ENCODE data around the gene SAMM50.
A peak's percentile ranks its signal among the peaks of the same experiment; 100 is the strongest.

Gene SAMM50

DNA sequence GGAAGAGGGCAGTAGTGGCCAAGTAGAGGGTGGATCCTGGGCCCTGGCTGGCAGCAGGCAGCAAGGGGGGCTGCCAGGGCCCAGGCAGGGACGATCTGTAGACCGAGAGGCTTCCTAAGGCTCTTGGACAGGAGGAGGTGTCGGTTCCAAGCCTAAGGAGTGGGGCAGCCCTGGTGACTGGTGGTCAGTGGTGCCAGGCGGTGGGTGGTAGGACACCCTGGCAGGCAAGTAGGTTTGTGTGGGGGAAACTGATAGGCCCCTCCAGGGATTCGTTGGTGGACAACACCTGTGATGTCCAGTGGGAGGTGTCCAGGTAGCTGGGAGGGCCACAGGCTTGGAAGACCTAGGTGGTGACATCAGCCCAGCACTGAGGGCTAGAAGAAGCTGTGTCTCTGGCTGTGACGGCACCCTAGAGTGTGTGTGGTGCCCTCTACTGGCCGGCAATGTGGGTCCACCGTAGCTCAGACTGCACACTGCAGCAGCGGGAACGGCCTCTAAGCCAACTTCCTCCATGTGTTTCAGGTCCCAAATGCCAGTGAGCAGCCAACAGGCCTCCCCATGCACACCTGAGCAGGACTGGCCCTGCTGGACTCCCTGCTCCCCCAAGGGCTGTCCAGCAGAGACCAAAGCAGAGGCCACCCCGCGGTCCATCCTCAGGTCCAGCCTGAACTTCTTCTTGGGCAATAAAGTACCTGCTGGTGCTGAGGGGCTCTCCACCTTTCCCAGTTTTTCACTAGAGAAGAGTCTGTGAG, 9.4 kb upstream of the SAMM50 start:
- peak; percentile 82 for DNase-seq (ENCODE audit: low spot score)

DNA sequence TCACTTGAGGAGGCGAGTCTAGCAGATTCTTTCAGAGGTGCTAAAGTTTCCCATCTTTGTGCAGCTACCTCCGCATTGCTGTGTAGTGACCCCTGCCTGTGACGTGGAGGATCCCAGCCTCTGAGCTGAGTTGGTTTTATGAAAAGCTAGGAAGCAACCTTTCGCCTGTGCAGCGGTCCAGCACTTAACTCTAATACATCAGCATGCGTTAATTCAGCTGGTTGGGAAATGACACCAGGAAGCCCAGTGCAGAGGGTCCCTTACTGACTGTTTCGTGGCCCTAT, 8.9 kb upstream of the SAMM50 start:
- DNase-seq (ENCODE audit: low spot score) = no peak

DNA sequence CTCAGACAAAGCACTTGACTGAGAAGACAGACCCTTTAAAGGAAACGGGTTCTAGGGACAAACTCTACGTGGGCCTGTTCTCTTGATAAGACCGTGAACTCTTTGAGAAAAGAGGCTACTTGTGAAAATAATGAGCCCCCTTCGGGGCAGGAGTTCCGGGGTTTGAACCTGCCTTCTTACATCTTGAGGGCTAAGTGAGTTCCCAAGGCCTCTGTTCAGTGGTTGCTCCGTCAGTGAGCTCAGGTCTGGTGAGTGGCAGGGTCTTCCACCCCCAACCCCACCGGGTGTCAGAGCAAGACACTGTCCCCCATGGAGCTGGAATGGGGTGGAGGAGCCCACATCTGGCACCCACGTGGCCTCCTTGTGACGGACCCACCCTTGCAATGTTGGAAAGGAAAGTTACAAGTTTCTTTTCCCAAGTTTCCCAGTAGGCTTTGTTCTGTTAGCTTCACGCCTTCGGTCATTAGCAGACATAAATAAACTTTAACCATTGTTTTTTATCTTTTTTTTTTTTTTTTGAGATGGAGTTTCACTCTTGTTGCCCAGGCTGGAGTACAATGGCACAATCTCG, 6.3 kb upstream of the SAMM50 start:
- DNase-seq (ENCODE audit: low spot score) = no peak

DNA sequence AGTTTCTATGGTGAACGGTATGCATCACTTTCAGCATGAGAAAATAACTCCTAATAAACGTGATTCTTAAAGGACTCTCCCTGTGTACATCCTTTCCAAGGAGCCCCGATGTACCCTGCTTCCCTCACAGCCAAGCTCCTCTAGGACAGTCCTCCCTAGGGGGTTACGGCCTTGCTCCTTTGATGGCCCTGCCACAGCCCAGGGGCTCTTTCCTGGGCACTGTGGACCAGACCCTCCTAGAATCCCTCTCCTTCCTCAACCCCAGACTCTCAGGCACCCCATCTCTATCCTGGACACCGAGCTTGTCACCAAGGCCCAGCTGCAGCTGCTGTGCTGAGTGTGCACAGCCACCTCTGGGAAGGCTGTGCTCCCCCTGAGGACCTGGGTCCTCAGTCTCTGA, 3.9 kb upstream of the SAMM50 start:
- DNase-seq (ENCODE audit: low spot score) = no peak

DNA sequence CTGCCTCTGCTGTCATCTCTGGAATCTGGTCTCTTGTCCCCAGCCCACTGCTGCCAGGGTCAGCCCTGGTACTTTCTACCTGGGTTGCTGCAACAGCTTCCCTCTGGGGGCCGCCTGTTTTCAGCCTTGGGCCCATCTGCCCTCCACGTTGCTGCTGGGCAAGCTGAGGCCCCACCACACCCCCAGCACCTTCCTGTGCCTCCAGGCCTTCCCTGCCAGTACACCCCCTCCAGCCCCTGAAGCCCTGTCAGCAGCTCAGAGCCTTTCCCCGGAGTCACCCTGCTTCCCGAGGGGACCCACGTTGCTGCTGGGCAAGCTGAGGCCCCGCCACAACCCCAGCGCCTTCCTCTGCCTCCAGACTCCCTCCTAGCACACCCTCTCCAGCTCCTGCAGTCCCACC, 3.3 kb upstream of the SAMM50 start:
- no peak for DNase-seq (ENCODE audit: low spot score)

DNA sequence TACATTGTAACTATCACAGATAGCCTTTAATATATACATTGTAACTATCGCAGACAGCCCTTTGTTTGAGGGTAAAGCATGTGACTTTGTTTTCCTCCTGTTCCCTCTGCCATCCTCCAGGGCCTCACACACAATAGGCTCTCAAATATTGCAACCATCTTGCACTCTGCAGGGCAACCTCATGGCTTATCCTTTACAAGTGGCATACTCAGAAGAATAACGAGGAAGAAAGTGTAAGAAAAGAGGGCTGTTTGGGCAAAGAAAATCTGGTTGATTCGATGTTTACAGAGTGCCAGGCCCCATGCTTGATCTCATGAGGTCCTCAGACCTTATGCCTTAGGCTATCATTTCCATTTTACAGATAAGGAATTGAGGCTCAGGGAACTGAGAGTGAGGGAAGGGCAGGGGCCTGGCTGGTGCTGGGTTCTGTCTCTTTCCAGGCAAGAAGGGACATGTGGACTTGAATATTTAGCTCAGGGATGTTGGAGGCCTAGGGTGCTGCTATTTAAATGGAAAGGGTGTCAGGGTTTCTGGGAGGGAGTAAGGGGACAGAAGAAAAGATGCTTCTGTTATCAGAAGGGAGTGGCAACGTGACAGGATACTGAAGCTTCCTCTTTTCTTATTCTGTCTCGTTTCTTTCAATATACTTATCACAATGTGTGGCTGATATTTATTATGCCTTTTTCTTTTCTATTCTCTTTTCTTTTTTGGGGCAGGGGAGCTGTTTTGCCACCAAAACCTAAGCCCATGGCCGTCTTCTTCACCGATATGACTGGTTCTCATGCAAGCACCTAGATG, 1.1 kb upstream of the SAMM50 start:
- DNase-seq (ENCODE audit: low spot score) = no peak

DNA sequence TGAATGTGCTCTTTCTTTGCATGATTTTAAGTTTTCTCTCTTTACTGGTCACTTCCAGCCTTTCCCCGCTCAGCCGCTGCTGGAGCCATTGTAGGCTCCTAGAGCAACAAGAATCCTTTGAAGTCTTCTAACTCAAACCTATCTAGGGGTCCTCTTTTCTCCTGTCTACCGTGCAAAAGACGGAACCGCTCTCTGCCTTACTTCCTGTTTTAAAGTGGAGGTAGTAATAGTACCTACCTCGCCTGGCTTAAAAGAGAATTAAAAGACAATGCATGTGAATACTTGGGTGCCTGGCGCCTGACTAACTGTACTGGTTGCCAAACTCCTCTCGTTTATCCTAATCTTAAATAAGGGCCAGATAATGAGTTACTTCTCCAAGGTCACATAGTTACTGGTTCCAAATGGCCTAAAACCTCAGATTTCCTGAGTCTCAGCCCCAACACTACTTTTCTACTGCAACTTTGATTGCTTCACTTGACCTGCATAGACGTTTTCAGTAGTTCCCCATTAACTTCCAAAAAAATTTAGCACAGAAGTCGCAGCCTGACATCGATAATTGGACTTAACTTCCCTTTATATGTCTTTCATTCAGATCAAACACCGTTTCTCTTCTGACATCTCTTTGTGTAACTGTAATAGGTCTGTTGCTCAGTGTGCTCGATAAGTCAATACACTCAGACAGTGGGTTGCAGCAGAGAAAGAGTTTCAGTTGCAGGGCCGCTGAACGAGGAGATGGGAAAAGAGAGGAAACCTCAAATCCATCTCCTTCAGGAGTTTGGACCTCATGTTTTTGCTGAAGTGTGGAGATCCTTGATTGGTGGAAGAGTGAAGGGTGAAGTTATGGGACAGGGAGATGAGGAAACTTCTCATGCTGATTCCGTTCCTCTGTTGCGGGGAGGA, 891 bp downstream of the SAMM50 start:
- DNase-seq (ENCODE audit: low spot score) = no peak

DNA sequence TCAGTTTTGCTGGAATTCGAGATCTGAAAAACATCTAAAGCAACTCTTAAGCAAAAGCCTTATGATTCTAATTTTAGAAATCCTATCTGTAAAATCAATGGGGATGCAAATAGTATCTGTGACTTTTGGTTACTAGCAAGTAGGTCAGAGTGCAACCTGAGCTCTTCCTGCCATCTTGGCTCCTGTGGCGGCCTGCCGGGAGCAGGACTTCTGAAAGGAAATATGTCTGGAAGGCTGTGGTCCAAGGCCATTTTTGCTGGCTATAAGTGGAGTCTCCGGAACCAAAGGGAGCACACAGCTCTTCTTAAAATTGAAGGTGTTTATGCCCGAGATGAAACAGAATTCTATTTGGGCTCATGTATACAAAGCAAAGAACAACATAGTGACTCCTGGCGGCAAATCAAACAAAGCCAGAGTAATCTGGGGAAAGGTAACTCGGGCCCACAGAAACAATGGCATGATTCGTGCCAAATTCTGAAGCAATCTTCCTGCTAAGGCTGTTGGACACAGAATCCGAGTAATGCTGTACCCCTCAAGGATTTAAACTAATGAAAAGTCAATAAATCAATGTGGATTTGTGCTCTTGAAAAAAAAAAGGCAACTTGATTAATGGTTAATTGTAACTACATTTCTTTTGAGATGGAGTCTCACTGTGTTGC, 1.7 kb downstream of the SAMM50 start:
- no peak for DNase-seq (ENCODE audit: low spot score)

DNA sequence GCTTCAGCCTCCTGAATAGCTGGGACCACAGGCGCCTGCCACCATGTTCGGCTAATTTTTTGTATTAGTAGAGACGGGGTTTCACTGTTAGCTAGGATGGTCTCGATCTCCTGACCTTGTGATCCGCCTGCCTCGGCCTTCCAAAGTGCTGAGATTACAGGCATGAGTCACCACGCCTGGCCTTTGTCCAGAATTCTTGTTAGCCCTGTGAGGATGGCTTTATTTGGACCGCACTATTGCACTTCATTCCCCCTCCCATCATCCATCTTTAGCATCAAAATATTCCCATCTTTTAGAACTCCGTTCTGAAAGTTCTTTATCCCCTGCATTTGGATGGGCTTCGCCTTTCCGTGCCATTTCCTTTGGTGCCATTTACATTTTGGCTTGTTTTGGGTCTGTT, 2.6 kb downstream of the SAMM50 start:
- no peak for DNase-seq (ENCODE audit: low spot score)

DNA sequence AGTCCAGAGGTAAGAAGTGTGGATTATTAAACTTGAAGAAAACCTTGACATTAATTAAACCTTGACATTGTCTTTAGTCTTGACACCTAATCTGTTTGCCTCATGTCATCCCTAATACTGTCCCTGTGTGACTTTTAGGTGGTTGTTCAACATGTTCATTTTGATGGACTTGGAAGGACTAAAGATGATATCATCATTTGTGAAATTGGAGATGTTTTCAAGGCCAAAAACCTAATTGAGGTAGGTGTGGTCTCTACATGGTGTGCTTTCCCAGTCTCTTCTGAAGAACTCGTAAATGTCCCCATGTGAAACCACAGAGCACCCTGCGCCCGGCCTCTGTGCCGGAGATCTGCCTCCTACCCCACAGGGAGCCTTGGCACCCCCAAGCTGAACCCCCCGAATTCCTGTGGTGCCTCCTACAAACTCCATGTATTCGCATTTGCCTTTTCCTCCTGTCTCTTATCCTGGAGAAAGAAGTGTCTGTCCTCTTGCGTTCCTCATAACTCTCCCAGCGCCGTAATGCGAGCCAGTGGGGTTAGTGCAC, 9.1 kb downstream of the SAMM50 start:
- no peak for DNase-seq (ENCODE audit: low spot score)

DNA sequence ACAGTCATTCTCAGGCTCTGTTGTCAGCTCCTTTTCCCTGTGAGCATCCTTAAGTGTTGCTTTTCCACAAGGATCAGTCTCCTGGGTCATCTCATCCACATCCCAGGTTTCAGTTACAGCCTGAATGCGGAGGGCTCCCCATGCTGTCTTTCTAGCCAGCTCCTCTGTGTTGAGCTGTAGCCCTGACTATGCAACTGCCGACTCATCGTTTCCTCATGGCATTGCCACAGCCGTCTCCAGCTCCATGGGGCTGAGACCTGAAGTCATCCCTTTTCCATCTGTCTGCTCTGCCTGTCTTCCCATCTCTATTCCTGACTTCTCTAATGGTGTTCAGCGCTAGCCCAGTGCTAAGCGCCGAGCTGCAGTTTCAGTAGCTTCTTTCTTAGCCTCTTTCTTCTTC, 11.8 kb downstream of the SAMM50 start:
- no peak for DNase-seq (ENCODE audit: low spot score)

DNA sequence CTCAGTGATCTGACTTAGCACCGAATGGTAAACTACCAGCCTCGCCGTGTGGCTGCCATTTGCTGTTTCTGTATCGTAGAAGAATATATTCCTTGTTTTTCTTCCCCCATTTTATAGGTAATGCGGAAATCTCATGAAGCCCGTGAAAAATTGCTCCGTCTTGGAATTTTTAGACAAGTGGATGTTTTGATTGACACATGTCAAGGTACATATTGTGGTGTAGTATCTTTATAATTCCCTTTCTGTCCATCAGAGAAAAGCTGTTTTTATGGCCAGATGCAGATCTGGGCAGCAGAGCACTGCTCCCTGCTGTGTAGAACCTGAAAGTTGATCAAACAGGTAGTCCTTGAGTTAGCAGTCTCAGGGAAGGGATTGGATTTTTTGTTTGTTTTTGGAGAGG, 13.4 kb downstream of the SAMM50 start:
- DNase-seq (ENCODE audit: low spot score) = no peak

DNA sequence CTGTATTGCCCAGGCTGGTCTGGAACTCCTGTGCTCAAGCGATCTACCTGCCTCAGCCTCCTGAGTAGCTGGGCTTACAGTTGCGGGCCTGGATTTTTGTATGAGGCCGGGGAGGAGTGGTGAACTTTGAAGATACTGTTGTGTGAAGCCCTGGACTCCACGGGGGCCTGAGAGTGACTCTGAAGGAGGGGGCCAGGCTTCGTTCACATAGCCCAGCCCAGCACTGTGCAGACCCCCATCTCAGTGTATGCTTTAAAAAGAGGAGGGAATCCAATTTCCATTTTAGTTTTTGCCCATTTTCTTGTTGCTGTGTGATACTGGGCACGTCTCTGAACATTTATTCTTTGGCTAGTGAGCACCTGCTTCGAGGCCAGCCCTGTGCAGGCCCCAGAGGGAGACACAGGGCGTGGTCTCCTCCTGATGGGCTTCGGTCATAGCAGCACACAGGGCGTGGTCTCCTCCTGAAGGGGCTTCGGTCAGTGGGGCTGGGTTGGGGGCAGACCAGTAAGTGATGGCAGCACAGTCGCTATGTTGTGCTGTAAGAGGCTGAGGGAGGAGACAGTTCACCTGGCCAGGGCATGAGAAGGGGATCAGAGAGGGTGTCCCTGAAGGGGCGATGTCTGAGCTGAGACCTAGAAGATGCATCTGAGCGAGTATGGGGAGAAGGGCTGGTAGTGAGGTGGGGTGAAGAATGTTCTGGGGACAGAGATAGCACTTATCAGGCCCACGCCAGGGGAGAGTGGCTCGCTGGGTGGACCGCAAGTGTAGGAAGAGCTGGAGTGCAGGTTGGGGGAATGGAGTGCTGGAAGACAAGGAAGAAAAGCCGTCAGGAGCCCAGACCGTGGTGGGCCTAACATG, 14.0 kb downstream of the SAMM50 start:
- DNase-seq (ENCODE audit: low spot score) = no peak

DNA sequence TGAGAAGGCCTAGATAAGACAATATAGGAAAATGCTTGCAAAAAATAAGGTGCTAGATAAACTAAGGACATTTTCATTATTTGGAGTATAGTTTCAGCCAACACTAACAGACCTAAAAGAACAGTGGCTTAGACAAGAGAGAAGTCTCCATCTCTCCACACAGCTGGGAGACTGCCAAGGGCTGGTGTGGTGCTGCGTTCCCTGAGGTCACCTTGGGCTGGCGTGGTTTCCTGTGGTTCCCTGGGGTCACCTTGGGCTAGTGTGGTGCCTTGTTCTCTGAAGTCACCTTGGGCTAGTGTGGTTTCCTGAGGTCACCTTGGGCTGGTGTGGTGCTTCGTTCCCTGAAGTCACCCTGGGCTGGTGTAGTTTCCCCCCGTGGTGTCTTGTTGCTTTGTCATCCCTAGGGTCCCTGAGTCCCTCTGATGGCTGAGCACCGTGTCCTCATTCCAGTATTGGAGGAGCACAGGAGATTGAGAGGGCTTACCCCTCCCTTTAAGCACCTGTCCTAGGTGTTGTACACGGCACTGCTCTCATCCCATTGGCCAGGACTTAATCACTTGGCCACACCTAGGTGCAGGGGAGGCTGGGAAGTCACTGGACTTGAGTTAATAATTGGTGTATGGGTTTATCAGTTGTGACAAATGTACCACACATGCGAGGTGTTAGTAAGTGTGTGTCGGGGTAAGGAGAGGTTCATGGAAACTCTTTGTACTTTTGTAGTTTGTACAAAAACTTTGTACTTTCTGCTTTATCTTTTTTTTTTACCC, 14.9 kb downstream of the SAMM50 start:
- no peak for DNase-seq (ENCODE audit: low spot score)

DNA sequence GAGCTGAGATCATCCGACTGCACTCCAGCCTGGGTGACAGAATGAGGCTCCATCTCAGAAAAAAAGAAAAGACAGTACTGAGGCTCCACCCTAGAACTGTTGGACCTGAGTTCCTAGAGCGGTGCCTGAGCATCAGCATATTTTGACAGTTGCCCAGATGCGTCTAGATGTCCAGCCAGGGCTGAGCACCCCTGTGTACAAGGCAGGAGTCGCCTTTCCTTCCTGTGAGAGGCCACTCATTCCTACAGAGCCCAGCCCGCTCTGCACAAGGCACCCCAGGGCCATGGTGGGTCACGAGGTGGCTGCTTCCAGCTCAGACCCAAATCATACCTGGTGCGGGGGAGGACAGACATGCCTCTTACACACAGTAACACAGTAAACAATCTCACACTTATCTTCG, 15.9 kb downstream of the SAMM50 start:
- DNase-seq (ENCODE audit: low spot score) = no peak

DNA sequence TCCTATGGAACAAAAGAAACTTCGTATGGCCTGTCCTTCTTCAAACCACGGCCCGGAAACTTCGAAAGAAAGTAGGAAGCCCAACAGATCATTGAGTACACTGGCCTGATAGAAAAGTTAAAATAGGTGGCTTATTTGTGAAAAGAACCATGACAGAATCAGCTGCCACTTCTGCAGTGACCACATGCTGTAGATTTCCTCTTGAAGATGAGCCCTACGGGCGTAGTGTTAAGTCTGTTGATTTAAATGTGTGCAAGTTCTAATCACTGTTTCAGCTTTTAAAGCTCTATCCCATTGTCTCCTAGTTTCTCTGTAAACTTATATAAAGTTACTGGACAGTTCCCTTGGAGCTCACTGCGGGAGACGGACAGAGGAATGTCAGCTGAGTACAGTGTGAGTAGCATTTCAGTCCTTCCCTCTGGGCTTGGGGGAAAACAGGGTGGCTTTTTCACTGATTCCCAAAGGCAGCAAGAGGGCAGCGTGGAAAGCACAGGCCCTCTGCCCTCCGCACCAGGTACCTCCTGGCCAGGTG, 17.8 kb downstream of the SAMM50 start:
- DNase-seq (ENCODE audit: low spot score) = no peak

DNA sequence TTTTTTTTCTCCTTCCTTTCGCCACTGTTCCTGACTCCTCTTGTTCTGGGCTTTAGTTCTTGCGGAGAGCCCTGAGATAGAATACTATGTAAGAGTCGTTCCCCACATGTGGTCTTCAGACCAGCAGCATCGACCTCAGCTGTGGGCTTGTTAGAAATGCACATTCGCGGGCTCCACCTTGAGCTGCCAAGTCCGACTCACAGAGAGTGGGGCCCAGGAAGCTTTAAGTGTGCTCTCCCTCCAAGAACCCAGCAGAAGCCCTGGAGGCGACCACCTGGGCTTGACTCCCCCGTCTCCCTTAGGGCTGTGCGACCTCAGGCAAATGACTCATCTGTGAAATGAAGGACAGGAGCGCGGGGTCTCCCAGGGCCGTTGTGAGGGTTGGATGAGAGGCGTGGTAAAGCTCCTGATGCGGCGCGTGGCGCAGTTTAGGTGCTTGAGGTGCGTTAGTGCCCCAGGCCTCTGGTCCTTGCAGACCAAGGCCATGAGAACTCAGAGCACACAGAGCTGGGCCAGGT, 18.8 kb downstream of the SAMM50 start:
- no peak for DNase-seq (ENCODE audit: low spot score)

DNA sequence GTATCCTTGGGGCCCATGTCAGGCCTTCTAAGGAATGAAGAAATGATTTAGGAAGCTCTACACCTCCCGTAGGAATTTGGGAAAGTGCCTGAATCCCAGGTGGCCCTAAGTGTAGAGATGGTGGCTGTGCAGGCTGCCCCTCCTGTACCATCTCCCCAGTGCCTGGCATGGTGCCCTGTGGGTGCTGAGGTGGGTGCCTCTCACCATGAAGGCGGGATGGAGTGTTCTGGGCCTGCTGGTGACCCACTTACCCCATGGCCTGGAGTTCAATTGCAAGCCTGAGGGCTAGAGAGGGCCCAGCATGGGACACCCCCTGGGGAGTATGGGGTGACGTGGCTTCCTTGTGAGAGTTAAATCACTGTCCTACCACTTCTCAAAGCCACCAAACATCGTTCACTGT, 19.8 kb downstream of the SAMM50 start:
- no peak for DNase-seq (ENCODE audit: low spot score)
